ENCODE data around the gene CHAT. TPM values are rescaled to one million over a fixed set of nuclear protein-coding genes. Genes with fewer than 3 reads are reported as not detected.

Gene CHAT
- total RNA-seq, 1 experiment from 2014 or later = not detected

DNA sequence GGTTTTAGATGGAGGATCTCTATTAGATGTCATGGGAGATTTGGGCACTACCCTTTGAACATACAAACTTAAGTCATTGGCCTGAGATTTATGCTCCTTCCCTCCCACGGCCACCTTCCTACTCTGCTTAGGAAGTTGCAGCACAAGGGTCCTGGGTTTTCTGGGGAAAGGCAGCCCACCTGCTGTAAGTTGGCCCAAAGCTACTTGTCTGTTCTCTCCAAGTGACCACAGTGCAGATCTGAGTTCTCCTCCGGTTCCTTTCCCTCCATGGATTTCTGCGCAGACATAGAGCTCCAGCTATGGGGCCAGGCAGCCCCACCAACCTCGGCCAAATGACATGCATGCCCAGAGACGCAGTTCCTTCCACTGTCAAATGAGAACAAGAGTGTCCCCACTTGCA is 52.8 kb downstream of the CHAT start:
- H3K36me3 Mint-ChIP-seq (ENCODE audit: insufficient read depth in 1 of 3, low read depth in 3 of 3) = no peaks in the 10 kb centered on the region
- Histone ChIP-seq H3K4me1 (ENCODE audit: insufficient read depth, low read length) (no peaks in the 10 kb centered on the region), H4K91ac (ENCODE audit: insufficient read length, low read depth, low read length) (no peak overlapping the region), H3K9me3 (ENCODE audit: control insufficient read depth, low read depth, low read length) (no peaks in the 10 kb centered on the region), H4K20me1 (ENCODE audit: control insufficient read depth, insufficient read depth, insufficient read length) (no peaks in the 10 kb centered on the region), H3K79me1 (ENCODE audit: insufficient read depth, low read depth, low read length, poor library complexity, severe bottlenecking) (no peaks in the 10 kb centered on the region), H3T11ph (ENCODE audit: low read length) (no peak overlapping the region), H3K23me2 (ENCODE audit: insufficient read length, low read depth, low read length, poor library complexity, severe bottlenecking) (no peaks in the 10 kb centered on the region), H4K5ac (ENCODE audit: insufficient read length, low read depth, low read length) (no peak overlapping the region), H3K14ac (ENCODE audit: insufficient read depth, low read length) (no peak overlapping the region), H3K9ac (ENCODE audit: extremely low read depth, insufficient read length, low read length) (no peak overlapping the region), H3K4ac (ENCODE audit: low read depth, low read length) (no peak overlapping the region), H2BK20ac (ENCODE audit: low read depth, low read length, poor library complexity, severe bottlenecking) (no peak overlapping the region), H3K18ac (ENCODE audit: insufficient read length, low read depth, low read length) (no peak overlapping the region), H2AK5ac (ENCODE audit: insufficient read length, low read length) (no peak overlapping the region), H3K27ac (ENCODE audit: insufficient read length, low read depth, low read length) (no peak overlapping the region), H3K79me2 (ENCODE audit: insufficient read depth, low read length) (no peaks in the 10 kb centered on the region), H3K4me2 (ENCODE audit: insufficient read depth, insufficient read length, low read length) (no peak overlapping the region), H2BK15ac (ENCODE audit: low read depth, low read length) (no peak overlapping the region), H3K56ac (ENCODE audit: insufficient read length, low read depth, low read length) (no peak overlapping the region), H3K23ac (ENCODE audit: insufficient read length, low read depth, low read length) (no peak overlapping the region), H2AFZ (ENCODE audit: low read length) (no peak overlapping the region), H3K27me3 (ENCODE audit: insufficient read depth, low read length) (peaks cover 3% of the 10 kb centered on the region; the same call in 1 of the 2 replicates), H2BK5ac (ENCODE audit: insufficient read length, low read length) (no peak overlapping the region), H2BK120ac (ENCODE audit: low read depth, low read length, poor library complexity, severe bottlenecking) (no peak overlapping the region), H4K8ac (replicated peaks; ENCODE audit: insufficient read length, low read depth, low read length) (no peak overlapping the region), H2BK12ac (ENCODE audit: insufficient read length, low read depth, low read length) (no peak overlapping the region)
- no peak overlapping the region; a peak in 1 of 7 replicates for H3K27ac Mint-ChIP-seq
- H3K9me3 Mint-ChIP-seq = no peaks in the 10 kb centered on the region
- no peak overlapping the region for H3K4me3 Mint-ChIP-seq
- no peak for DNase-seq
- no peak for TF ChIP-seq CTCF (conservative IDR thresholded peaks at IDR 0.05)
- H3K4me1 Mint-ChIP-seq = peaks cover 4 to 7% of the 10 kb centered on the region in 2 experiments
- no CpG with 5 or more reads among the region's 5 CpGs for WGBS (ENCODE audit: extremely low coverage, insufficient read length, low lambda C conversion rate)
- peaks cover 91% of the 10 kb centered on the region for H3K27me3 Mint-ChIP-seq (ENCODE audit: low read depth)
